K562 (cell line): ENCODE data around the gene NOTCH3. TPM values are rescaled to one million over a fixed set of nuclear protein-coding genes. Genes with fewer than 3 reads are reported as not detected.

Source experiments
- BACH1 ChIP-seq: fragments of 200-800 bp; sonication (Bioruptor generic); IDR thresholded peaks from 2 replicates; pipeline ENCODE4 v1.6.1; 2016; ENCODE audit warnings: missing genetic modification characterization, missing compliant biosample characterization
- C11orf30 ChIP-seq: fragments of 450-650 bp; IDR thresholded peaks from 2 replicates; pipeline ENCODE4 v1.6.1; 2016; ENCODE audit warnings: low read depth, mild to moderate bottlenecking
- FOSL1 ChIP-seq: fragments of 200-800 bp; sonication (Bioruptor generic); conservative IDR thresholded peaks from 2 replicates; pipeline ENCODE4 v1.6.1; 2016; ENCODE audit warnings: missing genetic modification characterization, missing compliant biosample characterization
- JUN ChIP-seq, 2 experiments: sonication (generic) in 1 of 2; formaldehyde crosslinking in 1 of 2; IDR thresholded peaks; 2 replicates each; pipeline versions ENCODE4 v1.6.1 to v1.8.0; 2012 to 2022; ENCODE audit warnings: borderline replicate concordance in 2 of 2, mild to moderate bottlenecking in 2 of 2, improper control_type of control experiment in 1 of 2, low read depth in 1 of 2, low read length in 1 of 2, missing genetic modification reagents in 1 of 2
- MAFF ChIP-seq: IDR thresholded peaks from 2 replicates; pipeline ENCODE4 v1.6.1; 2012; ENCODE audit warnings: low read length, improper control_type of control experiment
- MAFG ChIP-seq: fragments of 450-650 bp; conservative IDR thresholded peaks from 2 replicates; pipeline ENCODE4 v1.6.1; 2016; ENCODE audit warnings: missing genetic modification characterization, missing compliant biosample characterization
- NFE2 ChIP-seq: IDR thresholded peaks from 2 replicates; pipeline ENCODE4 v1.6.1; 2014; ENCODE audit warnings: antibody characterized with exemption, low read depth
- RBM25 ChIP-seq: fragments of 200-400 bp; formaldehyde crosslinking; IDR thresholded peaks from 2 replicates; pipeline ENCODE4 v1.6.1; 2018; ENCODE audit warnings: low read length, low read depth, moderate library complexity; ENCODE audit not compliant: severe bottlenecking
- SRF ChIP-seq, 2 experiments: fragments of 250-450, 450-650 bp in 1 of 2; sonication (Bioruptor Pico) in 1 of 2; sonication (generic) in 1 of 2; formaldehyde crosslinking; IDR thresholded peaks; 2 replicates each; pipeline versions ENCODE4 v1.5.0 to v1.5.1; 2020 to 2022; ENCODE audit warnings: mild to moderate bottlenecking in 1 of 2, missing genetic modification reagents in 1 of 2
- ZBTB7A ChIP-seq: IDR thresholded peaks from 2 replicates; pipeline ENCODE4 v1.6.1; 2011; ENCODE audit warnings: low read depth, mild to moderate bottlenecking, low read length, moderate library complexity, borderline replicate concordance; ENCODE audit not compliant: control insufficient read depth
- polyA plus RNA-seq, 8 experiments: library from polyadenylated mRNA; depleted of rRNA in 4 of 8; stranded (reverse) in 5 of 8; unstranded in 3 of 8; fragments of >200 nt; fragmentation: Nextera tagmentation in 2 of 8; fragmentation: Illumina TruSeq in 1 of 8; extraction: Ambion mirVana in 2 of 8; extraction: Trizol in 1 of 8; gene quantifications; 2 replicates each; pipeline versions ENCODE4 v1.2.1 to v1.2.3, GENCODE V29; 2011 to 2014; ENCODE audit warnings: inconsistent platforms in 1 of 8, missing spikeins in 1 of 8
- total RNA-seq, 7 experiments: library from RNA; depleted of rRNA in 6 of 7; stranded (reverse); fragments of >200 nt in 6 of 7; fragmentation: Illumina TruSeq in 2 of 7; extraction: Trizol in 2 of 7; gene quantifications; 2 replicates each; pipeline versions ENCODE4 v1.2.1 to v1.2.3, GENCODE V29; 2011 to 2021; ENCODE audit warnings: low replicate concordance in 1 of 7
- TF ChIP-seq, protein P1 (sequence below): fragments of 450-650 bp; formaldehyde crosslinking; IDR thresholded peaks from 2 replicates; pipeline ENCODE4 v1.4.0; 2020; ENCODE audit warnings: mild to moderate bottlenecking, moderate library complexity
- TF ChIP-seq, protein P2 (sequence below), 2 experiments: fragments of 200-800 bp in 1 of 2; sonication (Bioruptor generic) in 1 of 2; sonication (generic) in 1 of 2; formaldehyde crosslinking in 1 of 2; IDR thresholded peaks in 1 of 2; conservative IDR thresholded peaks in 1 of 2; 2 replicates each; pipeline versions ENCODE4 v1.5.0 to v1.6.1; 2016 to 2020; ENCODE audit warnings: missing compliant biosample characterization in 1 of 2, missing genetic modification characterization in 1 of 2, missing genetic modification reagents in 1 of 2
- TF ChIP-seq, protein P3 (sequence below): fragments of 200-800 bp; sonication (Bioruptor generic); IDR thresholded peaks from 2 replicates; pipeline ENCODE4 v1.6.1; 2016; ENCODE audit warnings: missing genetic modification characterization, missing compliant biosample characterization
- TF ChIP-seq, protein P4 (sequence below): fragments of 250-450 bp; sonication (Bioruptor Pico); IDR thresholded peaks from 2 replicates; pipeline ENCODE4 v1.8.0; 2021; ENCODE audit warnings: moderate library complexity, mild to moderate bottlenecking, inconsistent platforms
- TF ChIP-seq, protein P5 (sequence below), 2 experiments: fragments of 450-650 bp in 1 of 2; sonication (generic) in 1 of 2; formaldehyde crosslinking in 1 of 2; IDR thresholded peaks in 1 of 2; conservative IDR thresholded peaks in 1 of 2; 2 replicates each; pipeline versions ENCODE4 v1.6.1 to v1.8.1; 2016 to 2023; ENCODE audit warnings: mild to moderate bottlenecking in 2 of 2, moderate library complexity in 2 of 2, inconsistent platforms in 1 of 2, missing genetic modification reagents in 1 of 2

Gene NOTCH3
- total and polyA plus RNA-seq, 9 of the 15 experiments (the other 6 are each of a cell fraction or from before 2014, with no cell fraction given): under 0.01 to 1.2 (median 0.16) TPM

DNA sequence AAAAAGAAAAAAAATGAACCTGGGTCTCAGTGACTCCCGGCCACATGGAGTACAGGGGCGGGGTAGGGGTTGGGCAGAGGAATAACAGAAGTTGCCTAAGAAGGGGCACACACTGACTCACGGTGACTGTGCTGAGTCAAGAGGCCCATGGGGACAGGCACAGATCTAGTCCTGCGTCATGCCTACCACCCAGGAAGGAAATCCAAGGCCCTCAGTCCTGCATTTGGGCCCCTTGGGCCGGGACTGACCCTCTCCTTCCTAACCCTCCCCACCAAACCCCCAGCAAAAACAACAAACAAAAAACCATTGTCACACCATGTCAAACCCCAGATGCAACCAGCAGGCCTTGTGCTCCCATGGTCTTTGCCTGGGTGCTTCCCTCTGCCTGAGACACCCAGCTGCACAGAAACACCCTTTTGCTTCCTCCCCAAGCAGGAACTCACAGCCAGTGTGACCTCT lies 9.6 kb upstream of the NOTCH3 start (continued):
- TF ChIP-seq, protein P1, sequence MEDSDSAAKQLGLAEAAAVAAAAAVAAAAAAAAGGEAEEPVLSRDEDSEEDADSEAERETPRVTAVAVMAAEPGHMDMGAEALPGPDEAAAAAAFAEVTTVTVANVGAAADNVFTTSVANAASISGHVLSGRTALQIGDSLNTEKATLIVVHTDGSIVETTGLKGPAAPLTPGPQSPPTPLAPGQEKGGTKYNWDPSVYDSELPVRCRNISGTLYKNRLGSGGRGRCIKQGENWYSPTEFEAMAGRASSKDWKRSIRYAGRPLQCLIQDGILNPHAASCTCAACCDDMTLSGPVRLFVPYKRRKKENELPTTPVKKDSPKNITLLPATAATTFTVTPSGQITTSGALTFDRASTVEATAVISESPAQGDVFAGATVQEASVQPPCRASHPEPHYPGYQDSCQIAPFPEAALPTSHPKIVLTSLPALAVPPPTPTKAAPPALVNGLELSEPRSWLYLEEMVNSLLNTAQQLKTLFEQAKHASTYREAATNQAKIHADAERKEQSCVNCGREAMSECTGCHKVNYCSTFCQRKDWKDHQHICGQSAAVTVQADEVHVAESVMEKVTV (CRISPR knock-in tag): no peak
- peak; percentile 34; the same call in 1 of the 2 replicates for TF ChIP-seq MAFF
- TF ChIP-seq, protein P2, sequence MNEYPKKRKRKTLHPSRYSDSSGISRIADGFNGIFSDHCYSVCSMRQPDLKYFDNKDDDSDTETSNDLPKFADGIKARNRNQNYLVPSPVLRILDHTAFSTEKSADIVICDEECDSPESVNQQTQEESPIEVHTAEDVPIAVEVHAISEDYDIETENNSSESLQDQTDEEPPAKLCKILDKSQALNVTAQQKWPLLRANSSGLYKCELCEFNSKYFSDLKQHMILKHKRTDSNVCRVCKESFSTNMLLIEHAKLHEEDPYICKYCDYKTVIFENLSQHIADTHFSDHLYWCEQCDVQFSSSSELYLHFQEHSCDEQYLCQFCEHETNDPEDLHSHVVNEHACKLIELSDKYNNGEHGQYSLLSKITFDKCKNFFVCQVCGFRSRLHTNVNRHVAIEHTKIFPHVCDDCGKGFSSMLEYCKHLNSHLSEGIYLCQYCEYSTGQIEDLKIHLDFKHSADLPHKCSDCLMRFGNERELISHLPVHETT (CRISPR knock-in tag; conservative IDR thresholded peaks at IDR 0.05 in 1 of 2, IDR thresholded peaks at IDR 0.05 in 1 of 2): 0 out of 4 replicates have a peak, but pooled peaks of 1 of the 2 experiments have one; percentile 50
- no peak for TF ChIP-seq SRF (CRISPR knock-in tag; IDR thresholded peaks at IDR 0.05)
- TF ChIP-seq, protein P3, sequence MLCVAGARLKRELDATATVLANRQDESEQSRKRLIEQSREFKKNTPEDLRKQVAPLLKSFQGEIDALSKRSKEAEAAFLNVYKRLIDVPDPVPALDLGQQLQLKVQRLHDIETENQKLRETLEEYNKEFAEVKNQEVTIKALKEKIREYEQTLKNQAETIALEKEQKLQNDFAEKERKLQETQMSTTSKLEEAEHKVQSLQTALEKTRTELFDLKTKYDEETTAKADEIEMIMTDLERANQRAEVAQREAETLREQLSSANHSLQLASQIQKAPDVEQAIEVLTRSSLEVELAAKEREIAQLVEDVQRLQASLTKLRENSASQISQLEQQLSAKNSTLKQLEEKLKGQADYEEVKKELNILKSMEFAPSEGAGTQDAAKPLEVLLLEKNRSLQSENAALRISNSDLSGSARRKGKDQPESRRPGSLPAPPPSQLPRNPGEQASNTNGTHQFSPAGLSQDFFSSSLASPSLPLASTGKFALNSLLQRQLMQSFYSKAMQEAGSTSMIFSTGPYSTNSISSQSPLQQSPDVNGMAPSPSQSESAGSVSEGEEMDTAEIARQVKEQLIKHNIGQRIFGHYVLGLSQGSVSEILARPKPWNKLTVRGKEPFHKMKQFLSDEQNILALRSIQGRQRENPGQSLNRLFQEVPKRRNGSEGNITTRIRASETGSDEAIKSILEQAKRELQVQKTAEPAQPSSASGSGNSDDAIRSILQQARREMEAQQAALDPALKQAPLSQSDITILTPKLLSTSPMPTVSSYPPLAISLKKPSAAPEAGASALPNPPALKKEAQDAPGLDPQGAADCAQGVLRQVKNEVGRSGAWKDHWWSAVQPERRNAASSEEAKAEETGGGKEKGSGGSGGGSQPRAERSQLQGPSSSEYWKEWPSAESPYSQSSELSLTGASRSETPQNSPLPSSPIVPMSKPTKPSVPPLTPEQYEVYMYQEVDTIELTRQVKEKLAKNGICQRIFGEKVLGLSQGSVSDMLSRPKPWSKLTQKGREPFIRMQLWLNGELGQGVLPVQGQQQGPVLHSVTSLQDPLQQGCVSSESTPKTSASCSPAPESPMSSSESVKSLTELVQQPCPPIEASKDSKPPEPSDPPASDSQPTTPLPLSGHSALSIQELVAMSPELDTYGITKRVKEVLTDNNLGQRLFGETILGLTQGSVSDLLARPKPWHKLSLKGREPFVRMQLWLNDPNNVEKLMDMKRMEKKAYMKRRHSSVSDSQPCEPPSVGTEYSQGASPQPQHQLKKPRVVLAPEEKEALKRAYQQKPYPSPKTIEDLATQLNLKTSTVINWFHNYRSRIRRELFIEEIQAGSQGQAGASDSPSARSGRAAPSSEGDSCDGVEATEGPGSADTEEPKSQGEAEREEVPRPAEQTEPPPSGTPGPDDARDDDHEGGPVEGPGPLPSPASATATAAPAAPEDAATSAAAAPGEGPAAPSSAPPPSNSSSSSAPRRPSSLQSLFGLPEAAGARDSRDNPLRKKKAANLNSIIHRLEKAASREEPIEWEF (CRISPR knock-in tag): 0 out of 2 replicates have a peak, but pooled peaks have one; percentile 30
- peak; percentile 52; the same call in 1 of the 2 replicates for TF ChIP-seq MAFG (tag)
- TF ChIP-seq, protein P4, sequence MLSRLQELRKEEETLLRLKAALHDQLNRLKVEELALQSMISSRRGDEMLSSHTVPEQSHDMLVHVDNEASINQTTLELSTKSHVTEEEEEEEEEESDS (CRISPR knock-in tag): no peak
- TF ChIP-seq NFE2: peak; percentile 54; the same call in 1 of the 2 replicates
- TF ChIP-seq RBM25: no peak
- TF ChIP-seq JUN (IDR thresholded peaks at IDR 0.05; ENCODE audit: borderline replicate concordance, low read depth, low read length): 0 out of 2 replicates have a peak, but pooled peaks have one; percentile 22
- TF ChIP-seq JUN (CRISPR knock-in tag; IDR thresholded peaks at IDR 0.05; ENCODE audit: borderline replicate concordance): no peak
- TF ChIP-seq, protein P5, sequence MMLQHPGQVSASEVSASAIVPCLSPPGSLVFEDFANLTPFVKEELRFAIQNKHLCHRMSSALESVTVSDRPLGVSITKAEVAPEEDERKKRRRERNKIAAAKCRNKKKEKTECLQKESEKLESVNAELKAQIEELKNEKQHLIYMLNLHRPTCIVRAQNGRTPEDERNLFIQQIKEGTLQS (IDR thresholded peaks at IDR 0.05): peak; percentile 27; the same call in 1 of the 2 replicates
- TF ChIP-seq, protein P5 (CRISPR knock-in tag; conservative IDR thresholded peaks at IDR 0.05): no peak
- TF ChIP-seq ZBTB7A: no peak
- peak; percentile 64 for TF ChIP-seq FOSL1
- TF ChIP-seq BACH1 (tag): peak; percentile 54; the same call in 1 of the 2 replicates
- peak; percentile 53; the same call in 1 of the 2 replicates for TF ChIP-seq C11orf30
